ENCODE results near the gene ZFC3H1. TPM values are rescaled to one million over a fixed set of nuclear protein-coding genes. Genes with fewer than 3 reads are reported as not detected.

Gene ZFC3H1
- total and polyA plus RNA-seq, 2 of the 8 experiments (the other 6 are each of a cell fraction or from before 2014, with no cell fraction given): 20.0 to 32.4 TPM

DNA sequence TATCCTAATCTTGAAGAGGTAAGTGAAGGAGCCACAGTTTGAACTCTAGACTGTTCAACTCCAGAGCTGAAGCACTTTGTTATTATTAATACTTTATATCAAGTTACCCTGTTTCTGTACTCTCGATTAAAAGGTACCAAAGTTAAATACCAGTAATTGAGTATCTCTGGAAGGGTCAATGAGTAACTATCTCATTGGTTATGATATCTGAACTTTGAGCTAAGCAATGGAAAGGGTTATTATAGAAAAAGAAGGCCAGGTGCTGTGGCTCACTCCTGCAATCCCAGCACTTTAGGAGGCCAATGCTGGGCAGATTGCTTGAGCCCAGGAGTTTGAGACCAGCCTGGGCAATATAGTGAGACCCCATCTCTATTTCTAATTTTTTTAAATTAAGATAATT, 32.1 kb upstream of the ZFC3H1 start:
- no peak overlapping the region for H2AFZ ChIP-seq (ENCODE audit: low read length)
- peaks cover 0 to 2% of the 10 kb centered on the region in 2 experiments for H4K20me1 ChIP-seq (replicated peaks in 1 of 2; ENCODE audit: control insufficient read depth in 1 of 2, insufficient read depth in 2 of 2, low read length in 2 of 2)
- no peaks in the 10 kb centered on the region for H3K23me2 ChIP-seq (ENCODE audit: low read depth, low read length)
- H2BK120ac ChIP-seq (replicated peaks; ENCODE audit: low read depth, low read length): no peak overlapping the region
- CTCF ChIA-PET (ENCODE audit: partially characterized antibody): interaction anchor here (0.9 to 1.3 kb wide), 2 partner anchors 10 to 51 kb away, joined by 3 to 4 read pairs; no protein-coding TSS in a partner anchor
- H2BK20ac ChIP-seq (ENCODE audit: low read length): no peak overlapping the region
- H3K56ac ChIP-seq (replicated peaks; ENCODE audit: insufficient read length, low read depth, low read length): no peak overlapping the region
- H2BK12ac ChIP-seq (ENCODE audit: low read depth, low read length): no peak overlapping the region
- H3K27me3 ChIP-seq (replicated peaks in 1 of 4; ENCODE audit: control insufficient read depth in 3 of 4, extremely low read depth in 1 of 4, insufficient read depth in 3 of 4, low read length in 3 of 4): no peaks in the 10 kb centered on the region
- no peaks in the 10 kb centered on the region for H3K79me2 ChIP-seq (ENCODE audit: control insufficient read depth in 1 of 2, insufficient read depth in 2 of 2, low read length in 2 of 2)
- H3K27ac ChIP-seq (ENCODE audit: low read depth, low read length): no peak overlapping the region
- no peak overlapping the region for H2BK15ac ChIP-seq (ENCODE audit: low read length)
- no peak overlapping the region for H4K91ac ChIP-seq (replicated peaks; ENCODE audit: insufficient read length, low read length)
- no peak overlapping the region for H3K4me3 ChIP-seq (ENCODE audit: extremely low read depth in 1 of 4, insufficient read depth in 2 of 4, low read depth in 3 of 4, low read length in 4 of 4)
- no peak overlapping the region for H3K9ac ChIP-seq (replicated peaks in 1 of 4; ENCODE audit: extremely low read depth in 1 of 4, low read depth in 3 of 4, low read length in 3 of 4)
- WGBS, 2 experiments (ENCODE audit: extremely low coverage in 1 of 2, insufficient coverage in 1 of 2, insufficient read length in 1 of 2, insufficient replicate concordance in 2 of 2, low coverage in 1 of 2, low lambda C conversion rate in 2 of 2, missing lambda C conversion rate in 1 of 2): 91% methylated on average over 1 of the region's 1 CpG; no CpG with 5 or more reads in 1 of the 2 experiments
- no peaks in the 10 kb centered on the region for H3K9me3 ChIP-seq (ENCODE audit: insufficient read depth in 2 of 2, low read depth in 1 of 2, low read length in 1 of 2)
- H4K5ac ChIP-seq (ENCODE audit: insufficient read length, low read depth, low read length): no peak overlapping the region
- H3K14ac ChIP-seq (ENCODE audit: insufficient read length): no peak overlapping the region
- H3K4ac ChIP-seq (replicated peaks; ENCODE audit: insufficient read length, low read depth, low read length): no peak overlapping the region
- H4K8ac ChIP-seq (ENCODE audit: extremely low read depth, insufficient read depth, low read length): no peak overlapping the region
- H3K36me3 ChIP-seq (ENCODE audit: control insufficient read depth in 2 of 4, insufficient read depth in 4 of 4, low read length in 3 of 4): peaks cover 0 to 12% (median 4%) of the 10 kb centered on the region in 4 experiments; a peak in 3 of 8 replicates
- no peak overlapping the region for H3K23ac ChIP-seq (ENCODE audit: insufficient read length)
- no peak overlapping the region for H2AK5ac ChIP-seq (ENCODE audit: low read depth, low read length)
- POLR2A ChIA-PET (ENCODE audit: partially characterized antibody): interaction anchor here (0.6 to 2.7 kb wide), 3 partner anchors 10 to 91 kb away, joined by 3 to 8 read pairs (median 4); partner anchors contain the start of genes THAP2, TMEM19 and ZFC3H1
- H3K4me2 ChIP-seq (ENCODE audit: insufficient read depth in 1 of 2, low read depth in 2 of 2, low read length in 2 of 2): no peak overlapping the region
- H3K4me1 ChIP-seq (replicated peaks in 1 of 4; ENCODE audit: control insufficient read depth in 3 of 4, insufficient read depth in 4 of 4, low read length in 3 of 4): no peaks in the 10 kb centered on the region
- H3K79me1 ChIP-seq (ENCODE audit: low read depth, low read length): no peaks in the 10 kb centered on the region
- FAIRE-seq: no peak
- H3K18ac ChIP-seq (ENCODE audit: extremely low read depth, low read length): no peak overlapping the region
- TF ChIP-seq BCL11A (IDR thresholded peaks at IDR 0.05; ENCODE audit: low read depth in 2 of 2, low read length in 2 of 2) (no peak), SUZ12 (IDR thresholded peaks at IDR 0.05; ENCODE audit: low read length) (no peak), MAFK (IDR thresholded peaks at IDR 0.05; ENCODE audit: low read depth, low read length) (no peak), PHF8 (conservative IDR thresholded peaks at IDR 0.05; ENCODE audit: low read depth, low read length) (no peak), JUND (IDR thresholded peaks at IDR 0.05; ENCODE audit: low read length) (no peak), POLR2A (IDR thresholded peaks at IDR 0.05; ENCODE audit: control extremely low read depth in 1 of 2, low read depth in 2 of 2, low read length in 2 of 2) (no peak), TAF1 (IDR thresholded peaks at IDR 0.05; ENCODE audit: low read depth, low read length) (no peak), EZH2 (IDR thresholded peaks at IDR 0.05; ENCODE audit: low read depth, low read length, severe bottlenecking) (no peak)
- TF ChIP-seq, protein P1, sequence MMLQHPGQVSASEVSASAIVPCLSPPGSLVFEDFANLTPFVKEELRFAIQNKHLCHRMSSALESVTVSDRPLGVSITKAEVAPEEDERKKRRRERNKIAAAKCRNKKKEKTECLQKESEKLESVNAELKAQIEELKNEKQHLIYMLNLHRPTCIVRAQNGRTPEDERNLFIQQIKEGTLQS (IDR thresholded peaks at IDR 0.05; ENCODE audit: insufficient read depth, low read depth, low read length): no peak
- H2BK5ac ChIP-seq (ENCODE audit: low read depth, low read length): no peak overlapping the region
- no peak for DNase-seq (ENCODE audit: low read depth in 1 of 2, low spot score in 2 of 2)

Measured in H1 (cell line).